Occipital lobe (tissue), 3 donors: ENCODE data around the gene DOCK10. TPM values are rescaled to one million over a fixed set of nuclear protein-coding genes. Genes with fewer than 3 reads are reported as not detected.

ENCODE experiments used
- DNase-seq: peaks from one replicate; lab custom pipeline; 2025; lab: John Stamatoyannopoulos, UW
- small RNA-seq: library from RNA; depleted of rRNA; stranded (forward); fragments of <200 nt; gene quantifications from one replicate; pipeline ENCODE3, GENCODE V24; 2014
- total RNA-seq: library from RNA; depleted of rRNA; stranded (reverse); fragments of >200 nt; gene quantifications from one replicate; pipeline ENCODE4 v1.2.3, GENCODE V29; 2014

The DOCK10 gene
- total RNA-seq, 1 donor from 2014 or later: 8.3 TPM

DNA sequence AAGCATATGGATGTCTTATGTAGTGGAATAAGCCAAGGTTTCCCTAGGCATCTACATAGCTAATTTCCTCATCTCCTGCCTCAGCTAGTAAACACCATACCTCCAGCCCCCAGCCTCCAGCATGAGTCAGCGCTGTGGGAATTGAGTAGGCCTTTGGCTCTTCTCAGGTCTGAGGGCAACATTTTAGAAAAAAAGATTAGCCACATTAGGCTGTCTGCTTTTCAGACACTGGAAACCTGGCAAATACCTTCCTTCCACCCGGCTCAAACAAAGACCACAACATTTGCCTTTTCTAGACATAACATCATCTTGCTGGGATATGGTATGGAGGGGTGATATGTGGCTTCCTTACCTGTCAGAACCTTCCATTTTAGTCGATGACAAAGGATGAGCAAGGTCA lies 320.0 kb downstream of the DOCK10 start:
- DNase-seq: no peak

DNA sequence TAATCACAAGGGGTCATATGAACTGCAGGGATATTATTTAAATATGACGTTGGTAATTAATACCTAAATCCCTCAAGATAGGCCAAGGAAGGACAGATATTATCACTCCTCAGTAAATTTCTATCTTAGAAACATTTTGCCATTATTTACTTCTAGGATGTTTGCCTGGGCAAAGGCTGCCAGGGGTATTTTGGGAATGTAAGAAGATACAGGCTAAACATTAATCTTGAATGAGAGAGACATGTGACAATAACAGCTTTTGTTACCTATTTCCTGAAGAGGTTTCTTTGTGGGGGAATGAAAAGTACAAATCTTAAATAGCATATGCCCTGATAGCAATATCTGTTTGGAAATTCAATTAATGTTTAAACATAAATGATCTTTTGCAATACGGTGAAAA lies 325.3 kb downstream of the DOCK10 start:
- no peak for DNase-seq

DNA sequence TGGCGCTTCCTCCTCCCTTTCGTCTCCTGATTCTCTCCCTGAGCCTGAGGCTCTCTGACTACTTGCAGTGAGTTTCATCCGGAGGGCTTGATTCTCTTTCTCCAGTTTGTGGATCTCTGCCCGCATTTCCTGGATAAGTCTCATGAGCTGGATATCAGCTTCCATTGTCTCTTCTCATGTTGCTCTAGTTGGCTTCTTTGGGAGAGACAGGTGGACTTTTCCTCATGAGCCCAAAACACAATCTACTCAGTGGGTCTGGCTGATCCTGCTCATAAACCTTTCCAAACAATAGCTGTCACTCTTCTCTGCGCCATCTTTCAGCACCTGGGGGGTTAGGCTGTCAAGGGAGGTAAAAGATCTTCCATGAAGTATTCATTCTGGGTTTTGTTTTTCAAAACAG lies 326.1 kb downstream of the DOCK10 start, which contains the start of gene CCDC195:
Gene CCDC195, minus strand, starts transcription at position 165 of the 400 bp plus-strand sequence. Its CDS starts 0 bp downstream, at position 165.
- no peak for DNase-seq

Small RNA genes lying within 50 kb of the gene (small RNA-seq; reads per million reads assigned to genes)
- not detected for gene MIR4439
